Aorta (tissue), 5 donors: ENCODE measurements around the gene ZFP36L2. TPM values are rescaled to one million over a fixed set of nuclear protein-coding genes. Genes with fewer than 3 reads are reported as not detected.
A peak's percentile ranks its signal among the peaks of the same experiment; 100 is the strongest.

Experiments used
- ATAC-seq: fragments of 200-7000 bp; cut with Tn5 transposase; one replicate; pipeline ENCODE4 v1.9.1; 2022; ENCODE audit warnings: moderate library complexity; ENCODE audit not compliant: low FRiP score
- DNase-seq, 2 donors: peaks; one replicate each; pipeline ENCODE4 v3.0.0-alpha.2; 2020
- H3K27ac ChIP-seq, 2 donors: one replicate each; pipeline ENCODE4 v1.5.1; 2013; ENCODE audit warnings: low read length in 2 of 2, mild to moderate bottlenecking in 2 of 2, moderate library complexity in 2 of 2, control low read depth in 1 of 2, inconsistent platforms in 1 of 2, low read depth in 1 of 2
- H3K27me3 ChIP-seq, 2 donors: one replicate each; pipeline ENCODE4 v1.6.1; 2013; ENCODE audit warnings: control low read depth in 1 of 2, low read length in 1 of 2, mild to moderate bottlenecking in 1 of 2, moderate library complexity in 1 of 2; ENCODE audit not compliant: insufficient read depth in 2 of 2, control insufficient read depth in 1 of 2
- H3K36me3 ChIP-seq, 2 donors: one replicate each; pipeline ENCODE4 v1.6.1; 2013; ENCODE audit warnings: control low read depth in 1 of 2, low read length in 1 of 2, mild to moderate bottlenecking in 1 of 2; ENCODE audit not compliant: insufficient read depth in 2 of 2, control insufficient read depth in 1 of 2
- H3K4me1 ChIP-seq, 2 donors: one replicate each; pipeline ENCODE4 v1.6.1; 2013; ENCODE audit warnings: low read length in 2 of 2, control low read depth in 1 of 2, mild to moderate bottlenecking in 1 of 2, moderate library complexity in 1 of 2; ENCODE audit not compliant: insufficient read depth in 2 of 2, control insufficient read depth in 1 of 2
- H3K4me3 ChIP-seq, 2 donors: one replicate each; pipeline ENCODE4 v1.5.1; 2013; ENCODE audit warnings: low read length in 2 of 2, control low read depth in 1 of 2, mild to moderate bottlenecking in 1 of 2
- H3K9me3 ChIP-seq: one replicate; pipeline ENCODE4 v1.6.1; 2013; ENCODE audit warnings: mild to moderate bottlenecking, low read length; ENCODE audit not compliant: control insufficient read depth
- WGBS, 2 donors: extraction: QIAGEN DNeasy Blood & Tissue Kit; methylation state at CpG; one replicate each; pipeline ENCODE4 v1.1.7; 2013; 5-methylcytosine and 5-hydroxymethylcytosine counted together
- intact Hi-C, 2 donors: fragments of 100-400 bp; cut with DNase I; formaldehyde crosslinking; loops; one replicate each; pipeline versions ENCODE4 v1.14.2 to v1.15.0; 2022
- polyA plus RNA-seq, 2 donors: library from polyadenylated mRNA; stranded (reverse); fragments of 200-250 nt; gene quantifications; one replicate each; pipeline ENCODE4 v1.2.3, GENCODE V29; 2013
- total RNA-seq, 2 donors: library from RNA; stranded (reverse); fragmentation: NEBNext Ultra II Directional; extraction: Animal tissue kit (Norgen Biotek cat#: 25700); gene quantifications; one replicate each; pipeline ENCODE4 v1.2.1, GENCODE V29; 2021
- donor health status: healthy with polysubstance abuse.
- donor health status: Bipolar disorder and iron deficiency.
- donor health status: DM: no; HTN: no; CAD: no.
- donor health status: DM: no; HTN: no; CAD: no.
- donor health status: DM: yes; HTN: yes; CAD: no.

Gene ZFP36L2
- total and polyA plus RNA-seq, 4 donors = 71.9 to 231 (median 149) TPM

GRCh38 chr2:43268066-43268953 lies 41.9 kb upstream of the ZFP36L2 start:
- no peaks in the 10 kb centered on the region for H3K36me3 ChIP-seq
- intact Hi-C loops = no loop called here
- no peaks in the 10 kb centered on the region for H3K9me3 ChIP-seq
- DNase-seq (peak in 1 of 2 donors; percentile 76), ATAC-seq (no peak)
- H3K4me1 ChIP-seq = peaks cover 0 to 5% of the 10 kb centered on the region in 2 donors
- H3K27ac ChIP-seq = peak overlapping the region in 1 of 2 donors; percentile 25
- WGBS, 2 donors = 85 to 87% methylated on average over 10 of the region's 10 CpGs
- H3K4me3 ChIP-seq = no peak overlapping the region
- H3K27me3 ChIP-seq = no peaks in the 10 kb centered on the region

DNA sequence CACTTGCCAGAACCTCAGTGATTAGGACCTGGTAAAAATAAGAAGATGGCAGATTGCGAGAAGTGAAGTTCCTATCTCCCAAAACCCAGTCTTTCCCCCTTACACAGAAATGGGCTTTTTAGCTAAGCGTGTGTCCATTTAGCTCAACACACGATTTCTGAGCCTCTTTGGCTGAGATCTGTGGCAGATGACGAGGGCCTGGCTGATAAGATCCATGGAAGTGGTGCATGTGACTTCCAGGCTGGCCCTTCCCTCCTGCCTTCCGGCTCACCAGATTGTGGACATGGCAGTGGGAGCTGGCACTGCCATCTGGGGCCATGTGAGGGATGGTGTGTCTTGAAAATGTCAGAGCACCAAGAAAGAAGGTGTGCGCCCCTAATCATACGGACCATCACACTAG lies 41.0 kb upstream of the ZFP36L2 start:
- Histone ChIP-seq H3K4me3 (no peak overlapping the region), H3K27me3 (no peaks in the 10 kb centered on the region), H3K36me3 (no peaks in the 10 kb centered on the region), H3K9me3 (no peaks in the 10 kb centered on the region), H3K4me1 (peaks cover 0 to 5% of the 10 kb centered on the region in 2 donors), H3K27ac (no peak overlapping the region)
- no peak for DNase-seq
- WGBS, 2 donors = 73 to 74% methylated on average over 7 of the region's 7 CpGs
- intact Hi-C loops = no loop called here
- ATAC-seq = no peak

- peak in 1 of 2 donors; percentile 86 for DNase-seq
- intact Hi-C loops = no loop called here
- Histone ChIP-seq H3K27ac (peak overlapping the region in 1 of 2 donors; percentile 32), H3K9me3 (no peaks in the 10 kb centered on the region), H3K4me1 (peaks cover 0 to 5% of the 10 kb centered on the region in 2 donors), H3K27me3 (no peaks in the 10 kb centered on the region), H3K36me3 (no peaks in the 10 kb centered on the region), H3K4me3 (no peak overlapping the region)
- 59 to 71% methylated on average over 4 of the region's 4 CpGs for WGBS, 2 donors
- ATAC-seq = no peak
Measured at GRCh38 chr2:43266711-43267111, 40.3 kb upstream of the ZFP36L2 start.

- WGBS, 2 donors = 7 to 10% methylated on average over 9 of the region's 9 CpGs
- intact Hi-C loops = no loop called here
- Histone ChIP-seq H3K4me3 (no peak overlapping the region), H3K4me1 (peaks cover 0 to 5% of the 10 kb centered on the region in 2 donors), H3K27ac (peak overlapping the region; percentile 72 to 89), H3K36me3 (no peaks in the 10 kb centered on the region), H3K27me3 (no peaks in the 10 kb centered on the region), H3K9me3 (no peaks in the 10 kb centered on the region)
- DNase-seq (no peak), ATAC-seq (peak; percentile 26)
Measured at GRCh38 chr2:43265421-43265820, 39.0 kb upstream of the ZFP36L2 start.

DNA sequence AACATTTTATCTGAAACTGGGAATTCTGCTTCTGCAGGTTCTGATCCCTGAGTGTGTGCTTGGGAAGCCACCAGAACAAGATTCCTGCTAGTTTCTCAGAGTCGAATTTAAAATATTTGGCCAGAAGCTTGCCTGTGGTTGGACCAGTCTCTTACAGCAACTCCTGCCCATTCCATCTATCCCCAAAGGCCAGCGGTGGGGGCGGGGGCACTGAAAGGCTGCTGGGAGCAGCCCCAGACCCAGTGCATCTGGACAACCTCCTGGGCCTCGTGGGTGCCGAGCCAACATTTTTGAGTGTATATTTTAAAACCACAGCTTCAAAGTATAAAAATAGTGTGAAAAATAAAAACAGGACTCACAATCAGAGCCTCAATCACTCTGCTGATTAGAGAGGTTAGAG lies 38.6 kb upstream of the ZFP36L2 start:
- 2 to 8% methylated on average over 5 of the region's 5 CpGs for WGBS, 2 donors
- no peaks in the 10 kb centered on the region for H3K27me3 ChIP-seq
- DNase-seq (peak; percentile 84 to 86), ATAC-seq (peak; percentile 58)
- H3K4me3 ChIP-seq = no peak overlapping the region
- no peaks in the 10 kb centered on the region for H3K36me3 ChIP-seq
- H3K27ac ChIP-seq = peak overlapping the region; percentile 72 to 89
- H3K9me3 ChIP-seq = no peaks in the 10 kb centered on the region
- intact Hi-C loops = no loop called here
- peaks cover 0 to 5% of the 10 kb centered on the region in 2 donors for H3K4me1 ChIP-seq

GRCh38 chr2:43262951-43263350 lies 36.5 kb upstream of the ZFP36L2 start:
- no peak for DNase-seq
- peaks cover 0 to 5% of the 10 kb centered on the region in 2 donors for H3K4me1 ChIP-seq
- no peaks in the 10 kb centered on the region for H3K27me3 ChIP-seq
- H3K9me3 ChIP-seq = no peaks in the 10 kb centered on the region
- WGBS, 2 donors = 93 to 97% methylated on average over 6 of the region's 6 CpGs
- ATAC-seq = no peak
- intact Hi-C loops = loop anchor here in 1 of 2 donors (5.0 kb wide), 1 partner anchor 39 kb away; no protein-coding TSS in a partner anchor
- H3K36me3 ChIP-seq = no peaks in the 10 kb centered on the region
- H3K4me3 ChIP-seq = no peak overlapping the region
- H3K27ac ChIP-seq = no peak overlapping the region

DNA sequence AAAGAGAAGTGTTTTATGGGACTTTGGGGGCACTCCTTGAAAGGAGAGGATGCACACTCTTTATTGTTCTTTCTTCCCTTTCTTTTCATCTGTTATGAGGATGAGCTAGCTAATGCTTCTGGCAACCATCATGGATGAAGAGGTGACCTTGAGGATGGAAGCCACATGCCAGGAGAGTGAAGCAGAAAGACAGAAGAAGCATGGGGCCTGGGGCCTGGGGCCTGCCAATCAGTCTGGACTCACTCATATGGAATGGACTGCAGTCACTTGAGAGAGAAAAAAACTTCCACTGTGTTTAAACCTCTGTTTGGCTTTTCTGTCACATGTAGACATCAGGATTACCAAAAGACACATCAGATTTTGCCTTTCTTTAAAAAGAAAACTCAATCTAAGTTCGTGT lies 35.8 kb upstream of the ZFP36L2 start:
- ATAC-seq (no peak), DNase-seq (no peak)
- intact Hi-C loops = loop anchor here in 1 of 2 donors (5.0 kb wide), 1 partner anchor 40 kb away; no protein-coding TSS in a partner anchor
- no peaks in the 10 kb centered on the region for H3K36me3 ChIP-seq
- WGBS, 2 donors = 79 to 88% methylated on average over 1 of the region's 1 CpG
- no peaks in the 10 kb centered on the region for H3K27me3 ChIP-seq
- H3K27ac ChIP-seq = no peak overlapping the region
- H3K4me3 ChIP-seq = no peak overlapping the region
- peaks cover 0 to 5% of the 10 kb centered on the region in 2 donors for H3K4me1 ChIP-seq
- no peaks in the 10 kb centered on the region for H3K9me3 ChIP-seq

DNA sequence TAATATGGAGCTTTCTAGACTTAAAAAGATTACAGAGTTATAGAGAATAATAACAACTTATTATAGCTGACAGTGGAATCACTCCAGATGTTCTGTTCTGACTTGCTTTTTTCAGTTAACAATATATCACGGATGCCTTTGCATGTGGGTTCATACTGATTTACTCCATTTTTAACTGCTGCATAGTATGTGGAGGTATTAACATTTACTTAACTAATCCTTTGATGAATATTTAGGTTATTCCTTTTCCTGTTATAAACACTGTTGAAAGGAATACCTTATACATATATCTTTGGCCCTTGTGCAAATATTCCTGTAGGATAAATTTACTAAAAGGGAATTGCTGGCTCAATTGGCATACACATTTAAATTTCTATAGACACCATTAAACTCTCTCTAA lies 33.1 kb upstream of the ZFP36L2 start:
- DNase-seq = no peak
- H3K4me1 ChIP-seq = peaks cover 0 to 5% of the 10 kb centered on the region in 2 donors
- H3K27me3 ChIP-seq = no peaks in the 10 kb centered on the region
- intact Hi-C loops = no loop called here
- 87 to 92% methylated on average over 1 of the region's 1 CpG for WGBS, 2 donors
- H3K4me3 ChIP-seq = no peak overlapping the region
- H3K27ac ChIP-seq = no peak overlapping the region
- ATAC-seq = no peak
- no peaks in the 10 kb centered on the region for H3K36me3 ChIP-seq
- H3K9me3 ChIP-seq = no peaks in the 10 kb centered on the region
